Left lung (tissue), 10 donors: ENCODE data around the gene MRPL47. TPM values are rescaled to one million over a fixed set of nuclear protein-coding genes. Genes with fewer than 3 reads are reported as not detected.

Source experiments
- ATAC-seq: fragments of 200-7000 bp; cut with Tn5 transposase; one replicate; pipeline ENCODE4 v1.9.1; 2020; ENCODE audit warnings: moderate library complexity
- DNase-seq, 4 donors: peaks; one replicate each; pipeline ENCODE4 v3.0.0-alpha.2; 2013 to 2020
- H3K27ac ChIP-seq, 2 donors: fragments of 200-600 bp; sonication (generic) in 1 of 2; one replicate each; pipeline versions ENCODE4 v1.5.0 to v1.8.0; 2020 to 2021
- H3K27me3 ChIP-seq, 2 donors: fragments of 200-600 bp; sonication (generic) in 1 of 2; one replicate each; pipeline versions ENCODE4 v1.5.0 to v1.8.0; 2020 to 2021
- H3K36me3 ChIP-seq, 2 donors: fragments of 200-600 bp; sonication (generic) in 1 of 2; one replicate each; pipeline versions ENCODE4 v1.5.0 to v1.8.0; 2020 to 2021
- H3K4me1 ChIP-seq, 2 donors: fragments of 200-600 bp; one replicate each; pipeline ENCODE4 v1.8.0; 2021
- H3K4me3 ChIP-seq, 2 donors: fragments of 200-600 bp; sonication (generic) in 1 of 2; one replicate each; pipeline versions ENCODE4 v1.5.0 to v1.8.0; 2020 to 2021; ENCODE audit warnings: mild to moderate bottlenecking in 1 of 2
- H3K9me3 ChIP-seq, 2 donors: fragments of 200-600 bp; sonication (generic) in 1 of 2; one replicate each; pipeline versions ENCODE4 v1.5.0 to v1.8.0; 2020 to 2021
- CTCF ChIP-seq, 2 donors: fragments of 200-600 bp; sonication (generic) in 1 of 2; IDR thresholded peaks; one replicate each; pipeline versions ENCODE4 v1.5.0 to v1.8.0; 2021; ENCODE audit warnings: antibody characterized with exemption in 2 of 2
- intact Hi-C, 2 donors: fragments of 100-400 bp; cut with DNase I; formaldehyde crosslinking; loops; one replicate each; pipeline versions ENCODE4 v1.11.2 to v1.14.2; 2022
- polyA plus RNA-seq, 6 donors: library from polyadenylated mRNA; unstranded; fragments of 120-200 nt; gene quantifications; one replicate each; pipeline ENCODE4 v1.2.1, GENCODE V29; 2013; ENCODE audit not compliant: insufficient read length in 6 of 6
- total RNA-seq, 2 donors: library from RNA; stranded (reverse); fragmentation: NEBNext Ultra II Directional; extraction: Animal tissue kit (Norgen Biotek cat#: 25700); gene quantifications; one replicate each; pipeline ENCODE4 v1.2.1, GENCODE V29; 2021
- donor health status: DM: no; HTN: yes; CAD: no.
- donor health status: DM: no; HTN: no; CAD: no.

The MRPL47 gene
- total and polyA plus RNA-seq, 8 donors, result 27.7 to 49.4 (median 46.4) TPM

- Histone ChIP-seq H3K4me3 (no peak overlapping the region), H3K4me1 (no peaks in the 10 kb centered on the region), H3K36me3 (no peaks in the 10 kb centered on the region), H3K27ac (no peak overlapping the region), H3K27me3 (no peaks in the 10 kb centered on the region), H3K9me3 (no peaks in the 10 kb centered on the region)
- no peak for TF ChIP-seq CTCF (IDR thresholded peaks at IDR 0.05)
- no peak for ATAC-seq
- intact Hi-C loops, result no loop called here
- no peak for DNase-seq
Observed at GRCh38 chr3:179541596-179541995, 62.8 kb downstream of the MRPL47 start.

- ATAC-seq (peak; percentile 95), DNase-seq (peak in 1 of 4 donors; percentile 45)
- Histone ChIP-seq H3K4me3 (no peak overlapping the region), H3K36me3 (no peaks in the 10 kb centered on the region), H3K9me3 (no peaks in the 10 kb centered on the region), H3K27me3 (no peaks in the 10 kb centered on the region), H3K4me1 (no peaks in the 10 kb centered on the region), H3K27ac (no peak overlapping the region)
- no peak for TF ChIP-seq CTCF (IDR thresholded peaks at IDR 0.05)
- intact Hi-C loops, result no loop called here
Observed at GRCh38 chr3:179541094-179541493, 63.3 kb downstream of the MRPL47 start.

Other genes starting within 250 kb of the MRPL47 start
- 10 to 100 TPM; 40.1 to 53.0 TPM for gene GNB4, start 153.2 kb downstream of the MRPL47 start, total RNA-seq
- 10 to 100 TPM; 42.0 to 50.4 (median 48.2) TPM for gene GNB4, start 153.2 kb downstream of the MRPL47 start, polyA plus RNA-seq
- gene ACTL6A, start 41.7 kb downstream of the MRPL47 start, total RNA-seq, result 10 to 100 TPM; 33.6 to 43.8 TPM
- gene ACTL6A, start 41.7 kb downstream of the MRPL47 start, polyA plus RNA-seq, result 100 to 1,000 TPM in 5 of 6 donors, 10 to 100 TPM in 1; 94.4 to 116 (median 106) TPM
- gene NDUFB5, start 156 bp upstream of the MRPL47 start, total RNA-seq, result 100 to 1,000 TPM in 1 of 2 donors, 10 to 100 TPM in 1; 79.1 to 111 TPM
- 100 to 1,000 TPM; 127 to 150 (median 140) TPM for gene NDUFB5, start 156 bp upstream of the MRPL47 start, polyA plus RNA-seq
- 10 to 100 TPM; 16.3 to 23.8 TPM for gene USP13, start 48.4 kb upstream of the MRPL47 start, total RNA-seq
- gene USP13, start 48.4 kb upstream of the MRPL47 start, polyA plus RNA-seq, result 10 to 100 TPM; 21.4 to 26.3 (median 23.2) TPM